ENCODE measurements around the gene TPRA1. TPM values are rescaled to one million over a fixed set of nuclear protein-coding genes. Genes with fewer than 3 reads are reported as not detected.

Gene TPRA1
- total and polyA plus RNA-seq, 9 of the 15 experiments (the other 6 are each of a cell fraction or from before 2014, with no cell fraction given), result 0.66 to 21.5 (median 11.1) TPM

GRCh38 chr3:127622772-127623576 lies 32.4 kb upstream of the TPRA1 start:
- FAIRE-seq (no peak), ATAC-seq (peak; percentile 57), DNase-seq (ENCODE audit: extremely low read depth in 1 of 4, low spot score in 3 of 4) (no peak)
- Histone ChIP-seq H3K36me3 (ENCODE audit: control insufficient read depth, insufficient read depth, low read length) (peaks cover 42% of the 10 kb centered on the region; the same call in 2 of the 3 replicates), H3K4me3 (no peak overlapping the region), H4K20me1 (replicated peaks; ENCODE audit: control insufficient read depth, insufficient read depth, low read length) (no peaks in the 10 kb centered on the region; the same call in 1 of the 2 replicates), H3K79me2 (ENCODE audit: control insufficient read depth, insufficient read depth, low read length) (no peaks in the 10 kb centered on the region), H3K9me3 (replicated peaks; ENCODE audit: control insufficient read depth, insufficient read depth, low read depth, low read length) (no peaks in the 10 kb centered on the region), H3K27me3 (ENCODE audit: control insufficient read depth in 2 of 2, insufficient read depth in 2 of 2, low read length in 2 of 2) (no peaks in the 10 kb centered on the region), H2AFZ (ENCODE audit: low read depth, low read length) (no peak overlapping the region), H3K4me1 (replicated peaks in 1 of 2; ENCODE audit: control insufficient read depth in 2 of 2, insufficient read depth in 2 of 2, low read length in 2 of 2) (no peaks in the 10 kb centered on the region), H3K9ac (ENCODE audit: insufficient read depth in 1 of 2, low read depth in 2 of 2, low read length in 2 of 2) (no peak overlapping the region), H3K4me2 (ENCODE audit: insufficient read depth, low read length) (no peak overlapping the region), H3K27ac (ENCODE audit: extremely low read depth, low read depth, low read length) (no peak overlapping the region), H3K9me1 (ENCODE audit: control insufficient read depth, insufficient read depth, low read length) (no peaks in the 10 kb centered on the region)
- 71% methylated on average over 7 of the region's 8 CpGs for WGBS (ENCODE audit: insufficient coverage, low coverage, missing lambda C conversion rate)
- TF ChIP-seq POLR2AphosphoS2 (IDR thresholded peaks at IDR 0.05; ENCODE audit: low read length), result peak; percentile 52; the same call in 1 of the 2 replicates
- TF ChIP-seq SUPT5H (IDR thresholded peaks at IDR 0.05), result 0 out of 2 replicates have a peak, but pooled peaks have one; percentile 37
- TF ChIP-seq ZNF778 (CRISPR knock-in tag; IDR thresholded peaks at IDR 0.05), result no peak
- TF ChIP-seq SIX5 (IDR thresholded peaks at IDR 0.05; ENCODE audit: borderline replicate concordance in 1 of 2, insufficient read depth in 1 of 2, low read depth in 1 of 2, low read length in 2 of 2), result no peak
- no peak for TF ChIP-seq TEAD4 (IDR thresholded peaks at IDR 0.05; ENCODE audit: low read length)
- TF ChIP-seq TEAD4 (CRISPR knock-in tag; IDR thresholded peaks at IDR 0.05; ENCODE audit: borderline replicate concordance), result no peak
- TF ChIP-seq JUN (IDR thresholded peaks at IDR 0.05; ENCODE audit: borderline replicate concordance, low read depth, low read length), result no peak
- TF ChIP-seq JUN (CRISPR knock-in tag; IDR thresholded peaks at IDR 0.05; ENCODE audit: borderline replicate concordance), result no peak
- in situ Hi-C loops (cut with MboI) (no loop called here), intact Hi-C loops (cut with micrococcal nuclease) (no loop called here)
- CTCF ChIA-PET (ENCODE audit: low intra/inter-chr PET ratio), result no interaction called here
- no TSS peak for BruUV-seq (replicated peaks)
- POLR2A ChIA-PET, result interaction anchor here (3.1 kb wide), 1 partner anchor 12 kb away, joined by 18 read pairs; no protein-coding TSS in a partner anchor
